Measurements from ENCODE around the gene LIMS4. TPM values are rescaled to one million over a fixed set of nuclear protein-coding genes. Genes with fewer than 3 reads are reported as not detected.
"Not testable (repeated sequence)": the region's sequence is repeated elsewhere in the genome, so short reads cannot be mapped to it uniquely, and the experiment has no call there.

Gene LIMS4
- total RNA-seq, 1 donor from 2014 or later, result 0.25 TPM

- intact Hi-C loops (cut with micrococcal nuclease), result not testable (repeated sequence)
These were observed 21.7 kb downstream of the LIMS4 start for GRCh38 chr2:110450951-110451350.

- intact Hi-C loops (cut with micrococcal nuclease), result not testable (repeated sequence)
These were observed 23.3 kb downstream of the LIMS4 start for GRCh38 chr2:110449127-110449947.

GRCh38 chr2:110446644-110447043 lies 26.0 kb downstream of the LIMS4 start:
- intact Hi-C loops (cut with micrococcal nuclease), result not testable (repeated sequence)

- intact Hi-C loops (cut with micrococcal nuclease), result not testable (repeated sequence)
These were observed 29.2 kb downstream of the LIMS4 start for GRCh38 chr2:110443305-110444005.

- intact Hi-C loops (cut with micrococcal nuclease), result not testable (repeated sequence)
These were observed 30.7 kb downstream of the LIMS4 start for GRCh38 chr2:110441905-110442304.

- intact Hi-C loops (cut with micrococcal nuclease), result not testable (repeated sequence)
These were observed 38.1 kb downstream of the LIMS4 start for GRCh38 chr2:110434565-110434964.

- intact Hi-C loops (cut with micrococcal nuclease), result not testable (repeated sequence)
These were observed 46.9 kb downstream of the LIMS4 start for GRCh38 chr2:110425725-110426124.

- intact Hi-C loops (cut with micrococcal nuclease), result not testable (repeated sequence)
These were observed 48.2 kb downstream of the LIMS4 start for GRCh38 chr2:110424421-110424820.

- intact Hi-C loops (cut with micrococcal nuclease), result not testable (repeated sequence)
These were observed 49.0 kb downstream of the LIMS4 start for GRCh38 chr2:110423574-110423962.

GRCh38 chr2:110422852-110423573 lies 49.6 kb downstream of the LIMS4 start:
- intact Hi-C loops (cut with micrococcal nuclease), result not testable (repeated sequence)

GRCh38 chr2:110420641-110421354 lies 51.8 kb downstream of the LIMS4 start:
- intact Hi-C loops (cut with micrococcal nuclease), result not testable (repeated sequence)

GRCh38 chr2:110407142-110407541 lies 65.5 kb downstream of the LIMS4 start:
- intact Hi-C loops (cut with micrococcal nuclease), result not testable (repeated sequence)

- intact Hi-C loops (cut with micrococcal nuclease), result not testable (repeated sequence)
These were observed 67.6 kb downstream of the LIMS4 start for GRCh38 chr2:110404988-110405387.

- intact Hi-C loops (cut with micrococcal nuclease), result not testable (repeated sequence)
These were observed 68.4 kb downstream of the LIMS4 start for GRCh38 chr2:110404246-110404645.

GRCh38 chr2:110401001-110401618 lies 71.5 kb downstream of the LIMS4 start:
- intact Hi-C loops (cut with micrococcal nuclease), result not testable (repeated sequence)

- intact Hi-C loops (cut with micrococcal nuclease), result not testable (repeated sequence)
These were observed 73.2 kb downstream of the LIMS4 start for GRCh38 chr2:110399378-110399777.

GRCh38 chr2:110395990-110396389 lies 76.6 kb downstream of the LIMS4 start:
- intact Hi-C loops (cut with micrococcal nuclease), result not testable (repeated sequence)

Data from T-helper 2 cell treated with Interferon-gamma antibody and Interleukin-4, amounts not matched to agents 100 ng/mL and 5 ng/mL, for 36 hours (primary cell).